IMR-90 (cell line): ENCODE results near the gene PACSIN2. TPM values are rescaled to one million over a fixed set of nuclear protein-coding genes. Genes with fewer than 3 reads are reported as not detected.

Source experiments
- ATAC-seq: fragments of 200-7000 bp; cut with Tn5 transposase; 2 replicates; pipeline ENCODE4 v1.9.1; 2020; ENCODE audit warnings: low read depth, mild to moderate bottlenecking, moderate library complexity
- BruUV-seq: library from RNA; stranded (reverse); fragments of 400-500 nt; replicated peaks from 2 replicates; lab custom pipeline; 2021; lab: Mats Ljungman, UMichigan
- CTCF ChIA-PET: fragments of 300-600 bp; formaldehyde crosslinking; extraction: SDS; loops from one replicate; lab custom pipeline; 2021; ENCODE audit warnings: antibody characterized with exemption; lab: Yijun Ruan, JAX
- POLR2A ChIA-PET: fragments of 300-600 bp; sonication (Branson Sonifier 250); formaldehyde crosslinking; loops from one replicate; lab custom pipeline; 2022; ENCODE audit warnings: antibody characterized with exemption; ENCODE audit not compliant: unreplicated experiment; lab: Charles Lee
- DNase-seq: peaks from one replicate; pipeline ENCODE4 v3.0.0; 2013
- H2AFZ ChIP-seq: replicated peaks from 2 replicates; pipeline ENCODE3; 2013; ENCODE audit warnings: low read length, mild to moderate bottlenecking; ENCODE audit not compliant: poor library complexity
- H2AK5ac ChIP-seq: 2 replicates; pipeline ENCODE4 v1.6.1; 2013; ENCODE audit warnings: low read depth, low read length, inconsistent platforms
- H2AK9ac ChIP-seq: replicated peaks from 2 replicates; pipeline ENCODE3; 2013; ENCODE audit warnings: mild to moderate bottlenecking, low read depth, low read length, moderate library complexity; ENCODE audit not compliant: poor library complexity
- H2BK120ac ChIP-seq: 2 replicates; pipeline ENCODE4 v1.6.1; 2013; ENCODE audit warnings: low read depth, low read length, inconsistent platforms
- H2BK15ac ChIP-seq: 3 replicates; pipeline ENCODE4 v1.6.1; 2013; ENCODE audit warnings: low read depth, low read length, inconsistent platforms
- H2BK20ac ChIP-seq: 2 replicates; pipeline ENCODE4 v1.6.1; 2013; ENCODE audit warnings: low read depth, mild to moderate bottlenecking, inconsistent platforms, low read length, moderate library complexity
- H2BK5ac ChIP-seq: 2 replicates; pipeline ENCODE4 v1.6.1; 2013; ENCODE audit warnings: mild to moderate bottlenecking, low read depth, low read length, inconsistent platforms; ENCODE audit not compliant: poor library complexity, severe bottlenecking
- H3K14ac ChIP-seq: replicated peaks from 2 replicates; pipeline ENCODE4 v1.6.1; 2013; ENCODE audit warnings: low read depth, low read length, inconsistent platforms
- H3K18ac ChIP-seq: 2 replicates; pipeline ENCODE4 v1.6.1; 2013; ENCODE audit warnings: low read depth, low read length, control low read depth
- H3K23ac ChIP-seq: 2 replicates; pipeline ENCODE4 v1.6.1; 2013; ENCODE audit warnings: low read depth, low read length, inconsistent platforms
- H3K27ac ChIP-seq: 2 replicates; pipeline ENCODE4 v1.5.1; 2013; ENCODE audit warnings: mild to moderate bottlenecking, control low read depth, low read length; ENCODE audit not compliant: insufficient read depth
- H3K27me3 ChIP-seq: 2 replicates; pipeline ENCODE4 v1.6.1; 2013; ENCODE audit warnings: low read length; ENCODE audit not compliant: control insufficient read depth, insufficient read depth
- H3K36me3 ChIP-seq: 2 replicates; pipeline ENCODE4 v1.6.1; 2013; ENCODE audit warnings: low read length, mixed read lengths; ENCODE audit not compliant: control insufficient read depth, insufficient read depth
- H3K4ac ChIP-seq: 2 replicates; pipeline ENCODE4 v1.6.1; 2013; ENCODE audit warnings: low read depth, low read length, inconsistent platforms
- H3K4me1 ChIP-seq: 2 replicates; pipeline ENCODE4 v1.6.1; 2013; ENCODE audit warnings: low read length, mixed read lengths; ENCODE audit not compliant: control insufficient read depth, insufficient read depth
- H3K4me2 ChIP-seq: 2 replicates; pipeline ENCODE4 v1.6.1; 2013; ENCODE audit warnings: low read depth, mild to moderate bottlenecking, control low read depth, low read length, moderate library complexity
- H3K4me3 ChIP-seq: 2 replicates; pipeline ENCODE4 v1.5.1; 2013; ENCODE audit warnings: low read depth, mild to moderate bottlenecking, control low read depth, low read length, moderate library complexity; ENCODE audit not compliant: insufficient read depth
- H3K56ac ChIP-seq: 2 replicates; pipeline ENCODE4 v1.6.1; 2013; ENCODE audit warnings: low read length, inconsistent platforms; ENCODE audit not compliant: insufficient read depth; ENCODE audit errors: extremely low read depth
- H3K79me1 ChIP-seq, 2 experiments: 2 replicates each; pipeline ENCODE4 v1.6.1; 2013; ENCODE audit warnings: low read length in 2 of 2, inconsistent platforms in 1 of 2, low read depth in 1 of 2
- H3K9ac ChIP-seq: 2 replicates; pipeline ENCODE4 v1.6.1; 2013; ENCODE audit warnings: low read depth, low read length, control low read depth
- H3K9me1 ChIP-seq: 2 replicates; pipeline ENCODE4 v1.6.1; 2013; ENCODE audit warnings: low read length, inconsistent platforms; ENCODE audit not compliant: insufficient read depth
- H3K9me3 ChIP-seq: 2 replicates; pipeline ENCODE4 v1.6.1; 2013; ENCODE audit warnings: low read length; ENCODE audit not compliant: control insufficient read depth, insufficient read depth
- H4K20me1 ChIP-seq: 2 replicates; pipeline ENCODE4 v1.6.1; 2013; ENCODE audit warnings: low read length, inconsistent platforms; ENCODE audit not compliant: insufficient read depth
- H4K5ac ChIP-seq: 2 replicates; pipeline ENCODE4 v1.6.1; 2013; ENCODE audit warnings: mild to moderate bottlenecking, low read depth, low read length, control low read depth
- H4K8ac ChIP-seq, 2 experiments: 2 replicates each; pipeline ENCODE4 v1.6.1; 2013; ENCODE audit warnings: low read depth in 2 of 2, low read length in 2 of 2, control low read depth in 1 of 2, inconsistent platforms in 1 of 2
- H4K91ac ChIP-seq: 2 replicates; pipeline ENCODE4 v1.6.1; 2013; ENCODE audit warnings: low read depth, low read length, inconsistent platforms; ENCODE audit not compliant: insufficient read depth
- CHD1 ChIP-seq: IDR thresholded peaks from 2 replicates; pipeline ENCODE4 v1.6.1; 2012; ENCODE audit warnings: low read depth, low read length, improper control_type of control experiment
- RAD21 ChIP-seq: IDR thresholded peaks from 2 replicates; pipeline ENCODE4 v1.6.1; 2012; ENCODE audit warnings: low read length, improper control_type of control experiment
- WGBS, 2 experiments: methylation state at CpG; one replicate each; pipeline versions ENCODE4 v1.1.5 to v1.1.7; 2013; ENCODE audit warnings: missing lambda C conversion rate in 2 of 2; ENCODE audit not compliant: insufficient read length in 1 of 2; ENCODE audit errors: extremely low coverage in 2 of 2; 5-methylcytosine and 5-hydroxymethylcytosine counted together
- dilution Hi-C: fragments of 300-500 bp; cut with HindIII; formaldehyde crosslinking; loops from one replicate; pipeline ENCODE4 v1.14.3; 2018; ENCODE audit warnings: low sequenced_read_pairs; ENCODE audit not compliant: unreplicated experiment
- in situ Hi-C: fragments of 300-500 bp; cut with MboI; formaldehyde crosslinking; loops from 3 replicates; pipeline ENCODE4 v1.14.3; 2019; ENCODE audit warnings: low sequenced_read_pairs, inconsistent platforms, mixed read lengths
- intact Hi-C: fragments of 100-400 bp; cut with micrococcal nuclease; formaldehyde crosslinking; loops from 2 replicates; pipeline ENCODE4 v1.10.0; 2022
- polyA plus RNA-seq, 3 experiments: library from polyadenylated mRNA; depleted of rRNA; stranded (reverse); fragments of >200 nt; gene quantifications; 2 replicates each; pipeline ENCODE4 v1.2.3, GENCODE V29; 2012; ENCODE audit warnings: low replicate concordance in 1 of 3
- total RNA-seq: library from RNA; depleted of rRNA; stranded (reverse); fragments of >200 nt; gene quantifications from 2 replicates; pipeline ENCODE4 v1.2.3, GENCODE V29; 2012

PACSIN2 gene
- total and polyA plus RNA-seq, 2 of the 4 experiments (the other 2 are of a cell fraction), result 85.0 to 118 TPM

DNA sequence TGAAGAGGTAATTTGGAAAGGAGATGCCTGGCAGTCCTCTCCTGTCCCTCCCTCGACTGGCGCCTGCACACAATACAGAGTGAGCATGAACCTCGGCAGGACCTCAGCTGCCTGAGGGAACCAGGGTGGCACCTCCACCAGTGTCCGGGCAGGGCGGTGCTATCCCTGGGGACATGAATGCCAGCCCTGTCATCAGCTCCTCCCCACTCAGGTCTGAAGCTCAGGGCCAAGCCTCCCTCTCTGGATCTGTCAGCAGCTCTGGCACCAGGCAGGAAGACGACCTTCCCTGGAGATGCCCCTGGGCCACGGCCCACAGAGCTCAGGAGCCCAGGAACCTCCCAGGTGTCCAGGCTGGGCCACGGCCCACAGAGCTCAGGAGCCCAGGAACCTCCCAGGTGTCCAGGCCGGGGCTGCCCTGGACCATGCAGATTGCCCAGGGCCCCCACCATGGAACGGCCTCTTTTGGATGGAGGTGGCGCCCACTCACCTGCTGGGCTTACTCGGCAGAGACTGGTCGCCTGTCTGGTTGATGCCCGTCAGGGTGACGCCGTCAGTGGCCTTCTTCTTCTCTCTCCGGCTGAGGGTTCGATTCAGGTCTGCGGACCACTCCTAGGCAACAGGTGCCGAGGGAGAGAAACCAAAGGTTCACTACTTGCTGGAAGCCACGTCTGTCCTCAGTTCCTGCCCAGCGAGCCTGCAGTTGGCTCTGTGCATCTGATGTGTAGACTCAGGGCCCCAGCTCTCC is 136.2 kb downstream of the PACSIN2 start:
- H3K9me1 ChIP-seq, result no peaks in the 10 kb centered on the region
- H3K9ac ChIP-seq, result no peak overlapping the region
- H3K4me2 ChIP-seq, result no peak overlapping the region
- in situ Hi-C loops, result no loop called here
- no TSS peak for BruUV-seq
- ChIA-PET POLR2A (no interaction called here), CTCF (interaction anchor here (0.5 kb wide), 1 partner anchor 18 kb away, joined by 3 read pairs; no protein-coding TSS in a partner anchor)
- H3K4me1 ChIP-seq, result no peaks in the 10 kb centered on the region
- no peak overlapping the region for H3K56ac ChIP-seq
- no peak overlapping the region for H3K18ac ChIP-seq
- H3K79me1 ChIP-seq, result peaks cover 11 to 15% of the 10 kb centered on the region in 2 experiments
- DNase-seq (no peak), ATAC-seq (no peak)
- no peak overlapping the region for H2BK5ac ChIP-seq
- no peak overlapping the region for H3K4me3 ChIP-seq
- H2BK20ac ChIP-seq, result no peak overlapping the region
- no peak overlapping the region for H2AK5ac ChIP-seq
- peaks cover 78% of the 10 kb centered on the region for H3K36me3 ChIP-seq
- no peak overlapping the region for H4K91ac ChIP-seq
- TF ChIP-seq CHD1 (no peak), RAD21 (no peak)
- H4K5ac ChIP-seq, result no peak overlapping the region
- no peak overlapping the region for H4K8ac ChIP-seq
- no peak overlapping the region for H3K14ac ChIP-seq
- dilution Hi-C loops, result no loop called here
- H3K27me3 ChIP-seq, result no peaks in the 10 kb centered on the region
- no peak overlapping the region for H2AK9ac ChIP-seq
- H2BK15ac ChIP-seq, result no peak overlapping the region
- H3K4ac ChIP-seq, result no peak overlapping the region
- H2AFZ ChIP-seq, result no peak overlapping the region
- no peak overlapping the region for H3K23ac ChIP-seq
- peaks cover 7% of the 10 kb centered on the region; the same call in 1 of the 2 replicates for H4K20me1 ChIP-seq
- no peak overlapping the region for H3K27ac ChIP-seq
- H3K9me3 ChIP-seq, result no peaks in the 10 kb centered on the region
- intact Hi-C loops, result no loop called here
- 94% methylated on average over 8 of the region's 22 CpGs; no CpG with 5 or more reads in 1 of the 2 experiments for WGBS, 2 experiments
- no peak overlapping the region for H2BK120ac ChIP-seq
